Keratinocyte (primary cell): Measurements from ENCODE around the gene ZBTB20. TPM values are rescaled to one million over a fixed set of nuclear protein-coding genes. Genes with fewer than 3 reads are reported as not detected.
"Not testable (repeated sequence)": the region's sequence is repeated elsewhere in the genome, so short reads cannot be mapped to it uniquely, and the experiment has no call there.

Experiments
- DNase-seq: peaks from one replicate; pipeline ENCODE4 v3.0.0-alpha.2; 2011; ENCODE audit warnings: low read depth, missing footprints, low spot score
- FAIRE-seq: peaks from 2 replicates; lab custom pipeline; 2011; peaks lifted over from hg19 to GRCh38; lab: Jason Lieb, UNC
- H2AFZ ChIP-seq: 2 replicates; pipeline ENCODE4 v1.6.0; 2012; ENCODE audit warnings: low read length, control low read depth, inconsistent platforms; ENCODE audit not compliant: control insufficient read depth
- H3K27ac ChIP-seq: 2 replicates; pipeline ENCODE4 v1.5.1; 2011; ENCODE audit warnings: low read length; ENCODE audit not compliant: control insufficient read depth, insufficient read depth
- H3K27me3 ChIP-seq: 3 replicates; pipeline ENCODE4 v1.6.0; 2011; ENCODE audit warnings: low read length; ENCODE audit not compliant: control insufficient read depth, insufficient read depth; ENCODE audit errors: extremely low read depth
- H3K36me3 ChIP-seq, 2 experiments: 2 replicates in 1 of 2; 3 replicates in 1 of 2; pipeline ENCODE4 v1.5.1; 2011; ENCODE audit warnings: low read length in 2 of 2, mild to moderate bottlenecking in 1 of 2; ENCODE audit not compliant: control insufficient read depth in 2 of 2, insufficient read depth in 2 of 2; ENCODE audit errors: extremely low read depth in 1 of 2
- H3K4me1 ChIP-seq: 3 replicates; pipeline ENCODE4 v1.5.1; 2011; ENCODE audit warnings: low read length; ENCODE audit not compliant: control insufficient read depth, insufficient read depth; ENCODE audit errors: extremely low read depth
- H3K4me2 ChIP-seq: 3 replicates; pipeline ENCODE4 v1.6.0; 2011; ENCODE audit warnings: low read depth, low read length; ENCODE audit not compliant: control insufficient read depth, insufficient read depth; ENCODE audit errors: extremely low read depth
- H3K4me3 ChIP-seq, 3 experiments: fragments of 200-600 bp in 1 of 3; sonication (generic) in 1 of 3; 2 replicates in 2 of 3; 3 replicates in 1 of 3; pipeline ENCODE4 v1.5.1; 2011 to 2016; ENCODE audit warnings: low read length in 3 of 3, mild to moderate bottlenecking in 3 of 3, control low read depth in 2 of 3, inconsistent platforms in 1 of 3, low read depth in 1 of 3, mixed read lengths in 1 of 3, mixed run types in 1 of 3, moderate library complexity in 1 of 3; ENCODE audit not compliant: control insufficient read depth in 2 of 3, insufficient read depth in 2 of 3; ENCODE audit errors: extremely low read depth in 1 of 3
- H3K79me2 ChIP-seq: 2 replicates; pipeline ENCODE4 v1.6.0; 2012; ENCODE audit warnings: low read length; ENCODE audit not compliant: control insufficient read depth, insufficient read depth
- H3K9ac ChIP-seq: 3 replicates; pipeline ENCODE4 v1.6.0; 2011; ENCODE audit warnings: low read length; ENCODE audit not compliant: control insufficient read depth, insufficient read depth; ENCODE audit errors: extremely low read depth
- H3K9me1 ChIP-seq: 3 replicates; pipeline ENCODE4 v1.6.0; 2011; ENCODE audit warnings: low read length; ENCODE audit not compliant: control insufficient read depth, insufficient read depth; ENCODE audit errors: extremely low read depth
- H3K9me3 ChIP-seq: 2 replicates; pipeline ENCODE4 v1.5.1; 2012; ENCODE audit warnings: low read depth, low read length; ENCODE audit not compliant: control insufficient read depth
- H4K20me1 ChIP-seq: 3 replicates; pipeline ENCODE4 v1.6.0; 2011; ENCODE audit warnings: low read length; ENCODE audit not compliant: control insufficient read depth, insufficient read depth; ENCODE audit errors: extremely low read depth
- CTCF ChIP-seq, 3 experiments: IDR thresholded peaks in 1 of 3; conservative IDR thresholded peaks in 1 of 3; optimal IDR thresholded peaks in 1 of 3; 2 replicates in 2 of 3; 3 replicates in 1 of 3; pipeline versions ENCODE3 to v1.5.1; 2011; ENCODE audit warnings: low read length in 3 of 3, mild to moderate bottlenecking in 3 of 3, moderate library complexity in 2 of 3, control low read depth in 1 of 3, inconsistent platforms in 1 of 3; ENCODE audit not compliant: insufficient read depth in 2 of 3; ENCODE audit errors: extremely low read depth in 1 of 3
- EZH2 ChIP-seq: IDR thresholded peaks from one replicate; pipeline ENCODE4 v1.6.1; 2012; ENCODE audit warnings: inconsistent platforms, mild to moderate bottlenecking, low read length, moderate library complexity
- dilution Hi-C: fragments of 300-500 bp; cut with MboI; formaldehyde crosslinking; loops from one replicate; pipeline ENCODE4 v1.7.0; 2020; ENCODE audit warnings: low sequenced_read_pairs; ENCODE audit not compliant: extremely low pct_ligation_motif_present
- polyA plus RNA-seq, 5 experiments: library from polyadenylated mRNA; depleted of rRNA in 3 of 5; stranded (reverse) in 3 of 5; stranded (forward) in 1 of 5; unstranded in 1 of 5; fragments of >200 nt; gene quantifications; 1 replicate in 1 of 5; 2 replicates in 3 of 5; 3 replicates in 1 of 5; pipeline versions ENCODE4 v1.2.1 to v1.2.3, GENCODE V29; 2011 to 2012; ENCODE audit warnings: missing spikeins in 2 of 5, low read depth in 1 of 5, low replicate concordance in 1 of 5

The ZBTB20 gene
- polyA plus RNA-seq, 1 donor (not counting 4 experiments of a cell fraction or from before 2014, with no cell fraction given): 0.52 TPM

- H3K9me1 ChIP-seq: no peaks in the 10 kb centered on the region
- H3K4me2 ChIP-seq: no peak overlapping the region
- H3K4me3 ChIP-seq: no peak overlapping the region
- no peaks in the 10 kb centered on the region for H3K79me2 ChIP-seq
- no peaks in the 10 kb centered on the region for H3K36me3 ChIP-seq
- H3K27ac ChIP-seq: no peak overlapping the region
- no peaks in the 10 kb centered on the region for H3K27me3 ChIP-seq
- TF ChIP-seq CTCF (optimal IDR thresholded peaks at IDR 0.05 in 1 of 3, IDR thresholded peaks at IDR 0.05 in 1 of 3, conservative IDR thresholded peaks at IDR 0.05 in 1 of 3; ENCODE audit: extremely low read depth in 1 of 3, insufficient read depth in 2 of 3, low read length in 3 of 3) (no peak), EZH2 (no peak)
- H3K4me1 ChIP-seq: no peaks in the 10 kb centered on the region
- no peak for FAIRE-seq
- no peak for DNase-seq
- no peaks in the 10 kb centered on the region for H4K20me1 ChIP-seq
- no peak overlapping the region for H2AFZ ChIP-seq
- dilution Hi-C loops: no loop called here
- no peaks in the 10 kb centered on the region for H3K9me3 ChIP-seq
- H3K9ac ChIP-seq: no peak overlapping the region
These were observed 39.5 kb upstream of the ZBTB20 start for GRCh38 chr3:115186351-115187148.

- dilution Hi-C loops, DNase-seq, H3K4me2 ChIP-seq: not testable (repeated sequence)
These were observed 37.9 kb upstream of the ZBTB20 start for GRCh38 chr3:115184859-115185572.

GRCh38 chr3:115178930-115179329 is 31.8 kb upstream of the ZBTB20 start:
- dilution Hi-C loops, H3K4me2 ChIP-seq, H3K36me3 ChIP-seq, H3K4me1 ChIP-seq, H3K9me1 ChIP-seq, H2AFZ ChIP-seq, H3K79me2 ChIP-seq, H3K27me3 ChIP-seq, H3K27ac ChIP-seq, DNase-seq, FAIRE-seq, H3K9ac ChIP-seq, H4K20me1 ChIP-seq, H3K9me3 ChIP-seq, H3K4me3 ChIP-seq: not testable (repeated sequence)

More at GRCh38 chr3:115184859-115185572, 37.9 kb upstream of the ZBTB20 start:
- H3K36me3 ChIP-seq, FAIRE-seq, H3K9ac ChIP-seq, H3K4me1 ChIP-seq, H3K27me3 ChIP-seq, H3K9me3 ChIP-seq, H2AFZ ChIP-seq, H3K4me3 ChIP-seq, H3K27ac ChIP-seq, H4K20me1 ChIP-seq, H3K9me1 ChIP-seq, H3K79me2 ChIP-seq: not testable (repeated sequence)
